SK-N-SH (cell line): ENCODE measurements around the gene ANO5. TPM values are rescaled to one million over a fixed set of nuclear protein-coding genes. Genes with fewer than 3 reads are reported as not detected.
"Not testable (repeated sequence)": the region's sequence is repeated elsewhere in the genome, so short reads cannot be mapped to it uniquely, and the experiment has no call there.

Source experiments
- CTCF ChIA-PET: fragments of 300-600, 350-600 bp; formaldehyde crosslinking; extraction: SDS; loops from one replicate; lab custom pipeline; 2021; lab: Yijun Ruan, JAX
- POLR2A ChIA-PET: fragments of 350-600 bp; sonication (Branson Sonifier 250); formaldehyde crosslinking; extraction: SDS; loops from one replicate; lab custom pipeline; 2020; ENCODE audit warnings: antibody characterized with exemption, inconsistent platforms; lab: Yijun Ruan, JAX
- DNase-seq: peaks from one replicate; pipeline ENCODE4 v3.0.0; 2012
- H2AFZ ChIP-seq: fragments of 200-600 bp; sonication (generic); 2 replicates; pipeline ENCODE4 v1.8.1; 2016; ENCODE audit warnings: antibody characterized with exemption, mild to moderate bottlenecking, low read depth
- H3F3A ChIP-seq: fragments of 200-600 bp; sonication (generic); replicated peaks from 2 replicates; pipeline ENCODE3; 2016; ENCODE audit warnings: antibody characterized with exemption, mild to moderate bottlenecking; ENCODE audit not compliant: insufficient read depth
- H3K27ac ChIP-seq, 2 experiments: fragments of 200-500 bp in 1 of 2; fragments of 200-600 bp in 1 of 2; sonication (Bioruptor generic) in 1 of 2; sonication (generic), shearing (Covaris generic) in 1 of 2; 2 replicates each; pipeline versions ENCODE4 v1.5.1 to v1.6.1; 2014 to 2016; ENCODE audit warnings: low read depth in 2 of 2, inconsistent platforms in 1 of 2, low read length in 1 of 2, mild to moderate bottlenecking in 1 of 2, mixed read lengths in 1 of 2
- H3K27me3 ChIP-seq: fragments of 200-600 bp; sonication (generic), shearing (Covaris generic); 2 replicates; pipeline ENCODE4 v1.6.1; 2016; ENCODE audit warnings: mixed run types; ENCODE audit not compliant: insufficient read depth
- H3K36me3 ChIP-seq, 2 experiments: fragments of 200-500 bp in 1 of 2; fragments of 200-600 bp in 1 of 2; sonication (Bioruptor generic) in 1 of 2; sonication (generic) in 1 of 2; replicated peaks in 1 of 2; 2 replicates each; pipeline versions ENCODE3 to v1.5.1; 2014 to 2016; ENCODE audit warnings: low read length in 1 of 2, mild to moderate bottlenecking in 1 of 2; ENCODE audit not compliant: insufficient read depth in 2 of 2, control insufficient read depth in 1 of 2
- H3K4me1 ChIP-seq, 2 experiments: fragments of 200-500 bp in 1 of 2; fragments of 200-600 bp in 1 of 2; sonication (Bioruptor generic) in 1 of 2; sonication (generic), shearing (Covaris generic) in 1 of 2; 2 replicates each; pipeline versions ENCODE4 v1.5.1 to v1.6.1; 2014 to 2016; ENCODE audit warnings: low read depth in 1 of 2, low read length in 1 of 2, mixed run types in 1 of 2; ENCODE audit not compliant: insufficient read depth in 2 of 2, control insufficient read depth in 1 of 2
- H3K4me2 ChIP-seq: fragments of 200-600 bp; sonication (generic), shearing (Covaris generic); 2 replicates; pipeline ENCODE4 v1.6.1; 2017; ENCODE audit warnings: mixed run types
- H3K4me3 ChIP-seq, 2 experiments: fragments of 200-500 bp in 1 of 2; fragments of 200-600 bp in 1 of 2; sonication (Bioruptor generic) in 1 of 2; sonication (generic), shearing (Covaris generic) in 1 of 2; 2 replicates each; pipeline versions ENCODE4 v1.5.1 to v1.8.1; 2014 to 2016; ENCODE audit warnings: low read depth in 2 of 2, inconsistent platforms in 1 of 2, low read length in 1 of 2, mild to moderate bottlenecking in 1 of 2, mixed read lengths in 1 of 2, moderate library complexity in 1 of 2
- H3K79me2 ChIP-seq: fragments of 200-600 bp; sonication (generic); 2 replicates; pipeline ENCODE4 v1.8.1; 2017; ENCODE audit warnings: mild to moderate bottlenecking; ENCODE audit not compliant: insufficient read depth
- H3K9ac ChIP-seq: fragments of 200-600 bp; sonication (generic); 2 replicates; pipeline ENCODE4 v1.6.1; 2017; ENCODE audit warnings: mixed run types
- H3K9me2 ChIP-seq: fragments of 200-600 bp; sonication (generic); 2 replicates; pipeline ENCODE4 v1.6.1; 2017; ENCODE audit warnings: mixed run types
- H3K9me3 ChIP-seq: fragments of 200-600 bp; sonication (generic); 2 replicates; pipeline ENCODE4 v1.6.1; 2017; ENCODE audit warnings: mixed run types, mild to moderate bottlenecking, moderate library complexity
- H4K20me1 ChIP-seq: fragments of 200-600 bp; sonication (generic); 2 replicates; pipeline ENCODE4 v1.6.1; 2017; ENCODE audit warnings: mild to moderate bottlenecking, mixed run types; ENCODE audit not compliant: insufficient read depth
- CHD2 ChIP-seq: fragments of 150-350 bp; IDR thresholded peaks from 2 replicates; pipeline ENCODE4 v1.6.1; 2018; ENCODE audit warnings: low read length; ENCODE audit not compliant: partially characterized antibody
- FOSL2 ChIP-seq: IDR thresholded peaks from 2 replicates; pipeline ENCODE4 v1.4.0; 2012; ENCODE audit warnings: low read depth, mild to moderate bottlenecking, moderate library complexity, borderline replicate concordance
- FOXJ3 ChIP-seq: sonication (generic); formaldehyde crosslinking; IDR thresholded peaks from 2 replicates; pipeline ENCODE4 v1.5.1; 2020; ENCODE audit warnings: mild to moderate bottlenecking, missing genetic modification reagents
- GABPA ChIP-seq: IDR thresholded peaks from 2 replicates; pipeline ENCODE4 v1.4.0; 2012; ENCODE audit warnings: low read depth, mild to moderate bottlenecking
- JUND ChIP-seq: IDR thresholded peaks from 2 replicates; pipeline ENCODE4 v1.4.0; 2012
- NRF1 ChIP-seq: IDR thresholded peaks from 2 replicates; pipeline ENCODE4 v1.6.1; 2012; ENCODE audit warnings: low read depth, mild to moderate bottlenecking, low read length
- RXRA ChIP-seq: IDR thresholded peaks from 2 replicates; pipeline ENCODE4 v1.4.0; 2012; ENCODE audit warnings: low read depth, mild to moderate bottlenecking, borderline replicate concordance
- SMC3 ChIP-seq: IDR thresholded peaks from 2 replicates; pipeline ENCODE4 v1.6.1; 2012; ENCODE audit warnings: low read depth, low read length, improper control_type of control experiment
- YY1 ChIP-seq: IDR thresholded peaks from 2 replicates; pipeline ENCODE4 v1.4.0; 2012; ENCODE audit warnings: low read depth, mild to moderate bottlenecking
- ZBTB33 ChIP-seq: IDR thresholded peaks from 2 replicates; pipeline ENCODE4 v1.4.0; 2012; ENCODE audit warnings: low read depth, borderline replicate concordance
- WGBS: methylation state at CpG from one replicate; pipeline ENCODE4 v1.1.6; 2017; ENCODE audit warnings: low lambda C conversion rate; 5-methylcytosine and 5-hydroxymethylcytosine counted together
- polyA plus RNA-seq, 3 experiments: library from polyadenylated mRNA; depleted of rRNA; stranded (reverse); fragments of >200 nt; gene quantifications; 2 replicates each; pipeline ENCODE4 v1.2.3, GENCODE V29; 2012

Gene ANO5
- polyA plus RNA-seq, 1 of the 3 experiments (the other 2 are of a cell fraction) = 0.15 TPM

- H3K27me3 ChIP-seq = no peaks in the 10 kb centered on the region
- ChIA-PET POLR2A (no interaction called here), CTCF (interaction anchor here (1.0 to 3.0 kb wide), 2 partner anchors 25 to 29 kb away, joined by 3 to 10 read pairs; no protein-coding TSS in a partner anchor)
- DNase-seq = no peak
- H3K4me3 ChIP-seq = no peak overlapping the region
- no peak for TF ChIP-seq YY1
- TF ChIP-seq, all 33 proteins: peak for 0
- H3K4me1 ChIP-seq = no peaks in the 10 kb centered on the region; a peak in 2 of 4 replicates
- no peak overlapping the region for H2AFZ ChIP-seq
- no peak overlapping the region for H3K9ac ChIP-seq
- H3K9me3 ChIP-seq = no peaks in the 10 kb centered on the region
- no peaks in the 10 kb centered on the region for H3K79me2 ChIP-seq
- no peak overlapping the region for H3K4me2 ChIP-seq
- H3K9me2 ChIP-seq = no peaks in the 10 kb centered on the region
- no peaks in the 10 kb centered on the region for H3K36me3 ChIP-seq
- no peaks in the 10 kb centered on the region for H3F3A ChIP-seq
- no peaks in the 10 kb centered on the region for H4K20me1 ChIP-seq
- no peak overlapping the region for H3K27ac ChIP-seq
Observed at GRCh38 chr11:22275600-22275999, 82.7 kb downstream of the ANO5 start.

GRCh38 chr11:22276535-22276934, 83.7 kb downstream of the ANO5 start:
- Histone ChIP-seq H3K4me1 (no peaks in the 10 kb centered on the region; a peak in 2 of 4 replicates), H4K20me1 (no peaks in the 10 kb centered on the region), H3K36me3 (no peaks in the 10 kb centered on the region), H3K9me2 (no peaks in the 10 kb centered on the region), H3K79me2 (no peaks in the 10 kb centered on the region), H3K4me2 (no peak overlapping the region), H3K9me3 (no peaks in the 10 kb centered on the region), H3K27me3 (no peaks in the 10 kb centered on the region), H3K4me3 (no peak overlapping the region), H3K27ac (no peak overlapping the region), H3K9ac (no peak overlapping the region), H3F3A (no peaks in the 10 kb centered on the region), H2AFZ (no peak overlapping the region)
- 86% methylated on average over 4 of the region's 4 CpGs for WGBS
- POLR2A ChIA-PET = no interaction called here
- no peak for TF ChIP-seq GABPA
- TF ChIP-seq RXRA = no peak
- no peak for TF ChIP-seq ZBTB33
- TF ChIP-seq FOSL2 = no peak
- no peak for TF ChIP-seq JUND
- TF ChIP-seq FOXJ3 (CRISPR knock-in tag) = no peak
- TF ChIP-seq SMC3 = no peak
- TF ChIP-seq NRF1 = no peak
- no peak for TF ChIP-seq CHD2
- CTCF ChIA-PET = interaction anchor here (1.0 to 3.0 kb wide), 3 partner anchors 26 to 106 kb away, joined by 3 to 10 read pairs (median 4); no protein-coding TSS in a partner anchor
- no peak for DNase-seq

GRCh38 chr11:22284991-22285390, 92.1 kb downstream of the ANO5 start:
- H3K36me3 ChIP-seq, H3K27ac ChIP-seq, H3K79me2 ChIP-seq, H3K4me3 ChIP-seq, POLR2A ChIA-PET, H3K9me2 ChIP-seq, H3K9me3 ChIP-seq, H4K20me1 ChIP-seq, DNase-seq, H2AFZ ChIP-seq, H3F3A ChIP-seq, H3K9ac ChIP-seq, H3K4me2 ChIP-seq, CTCF ChIA-PET, H3K27me3 ChIP-seq, H3K4me1 ChIP-seq: not testable (repeated sequence)
- WGBS = 84% methylated on average over 17 of the region's 17 CpGs
